Vagina (tissue), 2 donors: ENCODE results near the gene MOB1A. TPM values are rescaled to one million over a fixed set of nuclear protein-coding genes. Genes with fewer than 3 reads are reported as not detected.

Experiments
- DNase-seq, 2 donors: peaks; one replicate each; pipeline ENCODE4 v3.0.0-alpha.2; 2017; ENCODE audit errors: extremely low spot score in 2 of 2
- H3K27ac ChIP-seq: fragments of 200-600 bp; sonication (generic); one replicate; pipeline ENCODE4 v1.5.1; 2019
- H3K27me3 ChIP-seq: fragments of 200-600 bp; sonication (generic); one replicate; pipeline ENCODE4 v1.5.1; 2019
- H3K36me3 ChIP-seq, 2 donors: fragments of 200-600 bp; sonication (generic); one replicate each; pipeline ENCODE4 v1.5.1; 2017 to 2019
- H3K4me1 ChIP-seq: fragments of 200-600 bp; sonication (generic); one replicate; pipeline ENCODE4 v1.5.1; 2019
- H3K4me3 ChIP-seq, 2 donors: fragments of 200-600 bp; sonication (generic); 1 replicate in 1 of 2; 2 replicates in 1 of 2; pipeline ENCODE4 v1.5.1; 2016 to 2019
- H3K9me3 ChIP-seq: fragments of 200-600 bp; sonication (generic); one replicate; pipeline ENCODE4 v1.5.1; 2019
- POLR2A ChIP-seq, 2 donors: fragments of 450-650 bp; IDR thresholded peaks; one replicate each; pipeline ENCODE4 v1.6.1; 2017; ENCODE audit warnings: antibody characterized with exemption in 2 of 2, mild to moderate bottlenecking in 2 of 2, moderate library complexity in 2 of 2
- POLR2AphosphoS5 ChIP-seq, 2 donors: sonication (generic); formaldehyde crosslinking; IDR thresholded peaks; one replicate each; pipeline ENCODE4 v1.9.0; 2017; ENCODE audit warnings: antibody characterized with exemption in 2 of 2, mild to moderate bottlenecking in 2 of 2, low read depth in 1 of 2; ENCODE audit not compliant: insufficient read depth in 1 of 2
- intact Hi-C: fragments of 100-400 bp; cut with DNase I; formaldehyde crosslinking; loops from one replicate; pipeline ENCODE4 v1.15.1; 2023
- total RNA-seq: library from RNA; depleted of rRNA; stranded (reverse); fragments of >200 nt; gene quantifications from one replicate; pipeline ENCODE4 v1.2.3, GENCODE V29; 2016
- TF ChIP-seq, protein P1 (sequence below), 3 experiments: fragments of 450-650 bp in 2 of 3; fragments of 200-600 bp in 1 of 3; sonication (generic) in 1 of 3; IDR thresholded peaks; one replicate each; pipeline ENCODE4 v1.5.1; 2017 to 2019; ENCODE audit warnings: antibody characterized with exemption in 3 of 3, mild to moderate bottlenecking in 2 of 3, moderate library complexity in 2 of 3

MOB1A gene
- total RNA-seq, 1 donor from 2014 or later: 68.5 TPM

DNA sequence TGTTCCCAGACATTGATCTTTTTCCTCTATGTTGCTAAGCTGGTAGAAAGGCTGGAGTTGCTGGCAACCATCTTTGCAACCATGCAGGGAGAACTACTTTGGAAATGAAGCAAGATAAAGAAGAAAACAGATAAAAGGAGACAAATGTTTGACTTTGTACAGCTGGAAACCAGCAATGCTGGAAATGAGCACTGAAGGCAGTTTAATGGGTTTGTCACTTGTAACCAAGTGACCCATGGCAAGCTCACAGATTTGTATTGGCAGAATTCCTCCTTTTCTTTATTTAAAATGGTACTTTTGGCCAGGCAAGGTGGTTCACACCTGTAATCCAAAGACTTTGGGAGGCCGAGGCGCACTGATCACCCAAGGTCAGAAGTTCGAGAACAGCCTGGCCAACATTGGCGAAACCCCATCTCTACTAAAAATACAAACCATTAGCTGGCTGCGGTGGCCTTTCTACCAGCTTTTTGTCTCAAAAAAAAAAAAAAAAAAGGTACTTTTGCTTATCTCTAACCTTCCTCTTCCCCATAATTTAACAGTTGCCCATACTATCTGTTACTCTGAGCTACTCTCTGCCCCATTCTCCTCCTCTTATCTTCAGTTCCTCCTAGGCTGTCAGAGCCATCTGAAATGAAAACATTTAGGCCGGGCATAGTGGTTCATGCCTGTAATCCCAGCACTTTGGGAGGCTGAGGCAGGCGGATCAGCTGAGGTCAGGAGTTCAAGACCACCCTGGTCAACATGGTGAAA is 28.9 kb downstream of the MOB1A start:
- H3K4me3 ChIP-seq: no peak overlapping the region
- H3K36me3 ChIP-seq: peaks cover 0 to 5% of the 10 kb centered on the region in 2 donors
- H3K4me1 ChIP-seq: peaks cover 28% of the 10 kb centered on the region
- no peak overlapping the region for H3K27ac ChIP-seq
- intact Hi-C loops: loop anchor here (10.0 kb wide), 1 partner anchor 325 kb away; the partner anchor contains the start of gene STAMBP
- H3K9me3 ChIP-seq: no peaks in the 10 kb centered on the region
- H3K27me3 ChIP-seq: no peaks in the 10 kb centered on the region
- no peak for DNase-seq
- TF ChIP-seq POLR2AphosphoS5 (IDR thresholded peaks at IDR 0.05; ENCODE audit: insufficient read depth in 1 of 2, low read depth in 1 of 2): no peak
- TF ChIP-seq, protein P1, sequence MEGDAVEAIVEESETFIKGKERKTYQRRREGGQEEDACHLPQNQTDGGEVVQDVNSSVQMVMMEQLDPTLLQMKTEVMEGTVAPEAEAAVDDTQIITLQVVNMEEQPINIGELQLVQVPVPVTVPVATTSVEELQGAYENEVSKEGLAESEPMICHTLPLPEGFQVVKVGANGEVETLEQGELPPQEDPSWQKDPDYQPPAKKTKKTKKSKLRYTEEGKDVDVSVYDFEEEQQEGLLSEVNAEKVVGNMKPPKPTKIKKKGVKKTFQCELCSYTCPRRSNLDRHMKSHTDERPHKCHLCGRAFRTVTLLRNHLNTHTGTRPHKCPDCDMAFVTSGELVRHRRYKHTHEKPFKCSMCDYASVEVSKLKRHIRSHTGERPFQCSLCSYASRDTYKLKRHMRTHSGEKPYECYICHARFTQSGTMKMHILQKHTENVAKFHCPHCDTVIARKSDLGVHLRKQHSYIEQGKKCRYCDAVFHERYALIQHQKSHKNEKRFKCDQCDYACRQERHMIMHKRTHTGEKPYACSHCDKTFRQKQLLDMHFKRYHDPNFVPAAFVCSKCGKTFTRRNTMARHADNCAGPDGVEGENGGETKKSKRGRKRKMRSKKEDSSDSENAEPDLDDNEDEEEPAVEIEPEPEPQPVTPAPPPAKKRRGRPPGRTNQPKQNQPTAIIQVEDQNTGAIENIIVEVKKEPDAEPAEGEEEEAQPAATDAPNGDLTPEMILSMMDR (IDR thresholded peaks at IDR 0.05): no peak
- no peak for TF ChIP-seq POLR2A (IDR thresholded peaks at IDR 0.05)

DNA sequence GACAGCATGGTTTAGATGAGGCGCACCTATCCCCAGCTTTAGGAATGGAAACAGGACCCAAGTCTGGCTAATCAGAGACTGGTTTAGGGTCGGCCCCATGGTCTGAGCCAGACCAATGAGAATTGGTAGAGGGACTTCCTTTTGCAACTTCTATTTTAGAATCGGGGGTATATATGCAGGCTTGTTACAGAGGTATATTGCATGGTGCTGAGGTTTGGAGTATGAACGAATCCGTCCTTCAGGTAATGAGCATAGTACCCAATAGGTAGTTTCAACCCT is 29.5 kb downstream of the MOB1A start:
- no peak overlapping the region for H3K27ac ChIP-seq
- no peak for DNase-seq
- peaks cover 28% of the 10 kb centered on the region for H3K4me1 ChIP-seq
- intact Hi-C loops: loop anchor here (10.0 kb wide), 1 partner anchor 324 kb away; the partner anchor contains the start of gene STAMBP
- H3K9me3 ChIP-seq: no peaks in the 10 kb centered on the region
- TF ChIP-seq POLR2A (IDR thresholded peaks at IDR 0.05): no peak
- no peak for TF ChIP-seq POLR2AphosphoS5 (IDR thresholded peaks at IDR 0.05; ENCODE audit: insufficient read depth in 1 of 2, low read depth in 1 of 2)
- TF ChIP-seq, protein P1 (IDR thresholded peaks at IDR 0.05): no peak
- no peaks in the 10 kb centered on the region for H3K27me3 ChIP-seq
- no peak overlapping the region for H3K4me3 ChIP-seq
- no peaks in the 10 kb centered on the region for H3K36me3 ChIP-seq

DNA sequence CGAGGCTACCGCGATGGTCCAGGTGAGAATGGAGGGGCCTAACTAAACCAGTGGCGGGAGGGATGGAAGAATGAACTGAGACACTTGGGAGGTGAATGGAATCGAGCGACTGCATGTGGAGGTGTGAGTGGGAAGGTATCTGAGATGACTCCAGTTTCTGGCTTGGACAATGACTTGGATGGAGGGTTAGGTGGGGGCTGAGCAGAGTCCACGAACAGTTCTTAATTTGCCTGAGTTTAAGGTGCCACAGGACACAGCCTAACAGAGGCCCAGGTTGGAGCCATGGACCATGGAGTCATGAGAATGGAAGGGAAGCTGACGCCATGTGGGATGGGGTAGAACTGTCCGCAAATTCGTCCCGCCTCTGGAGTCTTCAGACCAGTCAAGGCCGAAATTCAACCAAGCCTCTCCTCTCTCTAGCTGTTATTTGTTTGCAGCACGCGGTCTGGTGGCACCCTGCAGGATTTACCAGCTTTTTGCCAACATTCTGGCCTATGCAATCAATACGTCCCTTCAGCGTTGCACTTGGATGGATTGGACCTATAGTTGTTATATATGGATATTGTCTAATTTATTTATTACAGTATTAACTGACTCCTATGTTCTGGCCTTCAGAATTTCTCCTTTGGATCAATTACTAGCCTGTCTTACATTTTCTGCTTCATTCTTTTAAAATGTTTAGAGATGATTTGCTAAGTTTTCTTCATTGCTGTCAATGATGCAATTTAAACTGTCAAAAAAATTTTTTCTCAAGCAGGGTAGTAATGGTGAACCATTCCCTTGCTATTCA is 30.0 kb downstream of the MOB1A start:
- Histone ChIP-seq H3K9me3 (no peaks in the 10 kb centered on the region), H3K36me3 (no peaks in the 10 kb centered on the region), H3K4me1 (peaks cover 28% of the 10 kb centered on the region), H3K27ac (peak overlapping the region; percentile 72), H3K27me3 (no peaks in the 10 kb centered on the region), H3K4me3 (peak overlapping the region; percentile 69)
- intact Hi-C loops: loop anchor here (10.0 kb wide), 1 partner anchor 324 kb away; the partner anchor contains the start of gene STAMBP
- DNase-seq: no peak
- TF ChIP-seq POLR2AphosphoS5 (IDR thresholded peaks at IDR 0.05; ENCODE audit: insufficient read depth in 1 of 2, low read depth in 1 of 2) (no peak), POLR2A (IDR thresholded peaks at IDR 0.05) (no peak)
- TF ChIP-seq, protein P1 (IDR thresholded peaks at IDR 0.05): no peak

DNA sequence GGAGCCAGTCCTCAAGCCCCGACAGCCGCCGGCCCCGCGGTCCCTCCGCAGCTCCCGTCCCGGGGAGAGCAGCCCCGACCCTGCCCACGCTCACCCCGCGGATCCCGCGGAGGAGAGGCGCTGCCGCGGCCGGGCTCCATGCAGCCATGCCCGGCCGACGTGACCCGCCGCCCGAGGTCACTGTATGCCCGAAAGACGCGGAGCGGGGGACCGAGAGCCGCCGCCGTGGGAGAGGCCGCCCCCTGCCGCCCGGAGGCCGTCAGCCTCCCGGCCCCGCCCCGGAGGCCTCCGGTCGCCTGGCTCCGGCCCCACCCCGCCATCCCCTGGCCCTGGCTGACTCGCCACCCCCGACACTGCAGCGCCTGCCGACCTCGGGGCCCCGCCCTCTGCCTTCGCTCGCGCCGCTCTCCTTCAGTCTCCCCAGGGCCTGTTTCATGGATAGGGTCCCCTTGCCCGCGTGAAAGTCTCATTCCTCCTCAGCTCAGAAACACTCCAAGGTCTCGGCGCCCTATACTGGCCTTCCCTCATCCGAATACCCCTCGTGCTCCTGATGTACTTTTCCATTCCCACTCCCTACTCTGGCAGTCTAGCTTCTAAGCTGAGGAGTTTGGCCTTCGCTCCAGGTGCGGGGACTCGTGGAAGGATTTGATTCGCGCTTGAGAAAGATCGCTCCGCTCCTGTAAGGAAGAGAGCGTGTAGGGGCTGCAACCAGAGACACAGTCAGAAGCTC is 30.8 kb downstream of the MOB1A start, which contains the start of gene BOLA3:
TSS of gene BOLA3 (minus strand) at position 186 of the 730 bp plus-strand sequence. CDS start at position 148, 38 bp downstream.
- peaks cover 28% of the 10 kb centered on the region for H3K4me1 ChIP-seq
- no peaks in the 10 kb centered on the region for H3K27me3 ChIP-seq
- H3K36me3 ChIP-seq: no peaks in the 10 kb centered on the region
- no peak for DNase-seq
- no peaks in the 10 kb centered on the region for H3K9me3 ChIP-seq
- intact Hi-C loops: loop anchor here (10.0 kb wide), 1 partner anchor 323 kb away; the partner anchor contains the start of gene STAMBP
- no peak for TF ChIP-seq POLR2A (IDR thresholded peaks at IDR 0.05)
- TF ChIP-seq, protein P1 (IDR thresholded peaks at IDR 0.05): peak; percentile 28 to 85 (median 31)
- peak within 1 kb of the TSS; percentile 69 for H3K4me3 ChIP-seq
- H3K27ac ChIP-seq: peak within 1 kb of the TSS; percentile 72
